ENCODE results near the gene RPGRIP1L. TPM values are rescaled to one million over a fixed set of nuclear protein-coding genes. Genes with fewer than 3 reads are reported as not detected.

RPGRIP1L gene
- polyA plus RNA-seq, 1 donor (not counting 4 experiments of a cell fraction or from before 2014, with no cell fraction given), result 11.6 TPM

DNA sequence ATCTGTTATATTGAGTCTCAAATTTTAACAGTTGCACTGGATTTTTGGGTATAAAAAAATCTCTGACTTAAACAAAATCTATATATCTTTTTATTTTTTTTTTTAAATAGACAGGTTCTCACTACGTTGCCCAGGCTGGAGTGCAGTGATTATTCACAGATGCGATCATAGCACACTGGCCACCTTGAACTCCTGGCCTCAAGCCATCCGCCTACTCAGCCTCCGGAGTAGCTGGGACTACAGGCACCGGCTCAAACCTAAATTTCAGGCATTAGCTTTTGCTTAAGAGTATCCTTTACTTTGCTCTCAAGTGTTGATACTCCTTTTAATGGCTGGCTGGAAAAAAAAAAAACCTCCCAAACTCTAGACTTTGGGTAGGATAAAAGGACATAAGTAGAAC, 61.6 kb downstream of the RPGRIP1L start:
- H4K20me1 ChIP-seq (ENCODE audit: control insufficient read depth, extremely low read depth, insufficient read depth, low read length), result no peaks in the 10 kb centered on the region
- H3K4me2 ChIP-seq (ENCODE audit: control insufficient read depth, extremely low read depth, insufficient read depth, low read depth, low read length), result no peak overlapping the region
- no peaks in the 10 kb centered on the region for H3K9me1 ChIP-seq (ENCODE audit: control insufficient read depth, extremely low read depth, insufficient read depth, low read length)
- FAIRE-seq (no peak), DNase-seq (ENCODE audit: low read depth, low spot score) (no peak)
- no peaks in the 10 kb centered on the region for H3K4me1 ChIP-seq (ENCODE audit: control insufficient read depth, extremely low read depth, insufficient read depth, low read length)
- no peaks in the 10 kb centered on the region for H3K36me3 ChIP-seq (ENCODE audit: control insufficient read depth in 2 of 2, extremely low read depth in 1 of 2, insufficient read depth in 2 of 2, low read length in 2 of 2)
- TF ChIP-seq, protein P1, sequence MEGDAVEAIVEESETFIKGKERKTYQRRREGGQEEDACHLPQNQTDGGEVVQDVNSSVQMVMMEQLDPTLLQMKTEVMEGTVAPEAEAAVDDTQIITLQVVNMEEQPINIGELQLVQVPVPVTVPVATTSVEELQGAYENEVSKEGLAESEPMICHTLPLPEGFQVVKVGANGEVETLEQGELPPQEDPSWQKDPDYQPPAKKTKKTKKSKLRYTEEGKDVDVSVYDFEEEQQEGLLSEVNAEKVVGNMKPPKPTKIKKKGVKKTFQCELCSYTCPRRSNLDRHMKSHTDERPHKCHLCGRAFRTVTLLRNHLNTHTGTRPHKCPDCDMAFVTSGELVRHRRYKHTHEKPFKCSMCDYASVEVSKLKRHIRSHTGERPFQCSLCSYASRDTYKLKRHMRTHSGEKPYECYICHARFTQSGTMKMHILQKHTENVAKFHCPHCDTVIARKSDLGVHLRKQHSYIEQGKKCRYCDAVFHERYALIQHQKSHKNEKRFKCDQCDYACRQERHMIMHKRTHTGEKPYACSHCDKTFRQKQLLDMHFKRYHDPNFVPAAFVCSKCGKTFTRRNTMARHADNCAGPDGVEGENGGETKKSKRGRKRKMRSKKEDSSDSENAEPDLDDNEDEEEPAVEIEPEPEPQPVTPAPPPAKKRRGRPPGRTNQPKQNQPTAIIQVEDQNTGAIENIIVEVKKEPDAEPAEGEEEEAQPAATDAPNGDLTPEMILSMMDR (optimal IDR thresholded peaks at IDR 0.05 in 1 of 3, IDR thresholded peaks at IDR 0.05 in 1 of 3, conservative IDR thresholded peaks at IDR 0.05 in 1 of 3; ENCODE audit: extremely low read depth in 1 of 3, insufficient read depth in 2 of 3, low read length in 3 of 3), result no peak
- TF ChIP-seq EZH2 (IDR thresholded peaks at IDR 0.05; ENCODE audit: low read length), result no peak
- H3K79me2 ChIP-seq (ENCODE audit: control insufficient read depth, insufficient read depth, low read length), result no peaks in the 10 kb centered on the region
- H3K9ac ChIP-seq (ENCODE audit: control insufficient read depth, extremely low read depth, insufficient read depth, low read length), result no peak overlapping the region
- no peaks in the 10 kb centered on the region for H3K9me3 ChIP-seq (ENCODE audit: control insufficient read depth, low read depth, low read length)
- no peak overlapping the region for H3K4me3 ChIP-seq (ENCODE audit: control insufficient read depth in 2 of 3, extremely low read depth in 1 of 3, insufficient read depth in 2 of 3, low read depth in 1 of 3, low read length in 3 of 3)
- no peak overlapping the region for H3K27ac ChIP-seq (ENCODE audit: control insufficient read depth, insufficient read depth, low read length)
- no peaks in the 10 kb centered on the region for H3K27me3 ChIP-seq (ENCODE audit: control insufficient read depth, extremely low read depth, insufficient read depth, low read length)
- dilution Hi-C loops (cut with MboI; ENCODE audit: extremely low pct_ligation_motif_present, low sequenced_read_pairs), result no loop called here
- H2AFZ ChIP-seq (ENCODE audit: control insufficient read depth, low read length), result no peak overlapping the region

DNA sequence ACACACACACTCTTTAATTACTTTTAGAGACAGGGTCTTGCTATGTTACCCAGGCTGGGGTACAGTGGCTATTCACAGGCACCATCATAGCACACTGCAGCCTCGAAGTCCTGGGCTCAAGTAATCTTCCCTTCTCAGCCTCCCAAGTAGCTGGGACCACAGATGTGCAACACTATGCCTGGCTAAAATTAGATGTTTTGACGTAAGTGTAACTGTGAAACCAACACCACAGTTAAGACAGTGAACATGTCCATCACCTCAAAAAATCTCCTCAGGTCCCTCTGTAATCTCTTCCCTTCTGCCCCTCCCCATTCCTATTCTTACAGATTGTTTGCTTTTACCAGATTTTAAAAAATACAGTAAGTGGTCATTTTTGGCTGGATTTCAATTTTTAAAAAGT, 66.7 kb downstream of the RPGRIP1L start:
- H4K20me1 ChIP-seq (ENCODE audit: control insufficient read depth, extremely low read depth, insufficient read depth, low read length), result no peaks in the 10 kb centered on the region
- H3K9ac ChIP-seq (ENCODE audit: control insufficient read depth, extremely low read depth, insufficient read depth, low read length), result no peak overlapping the region
- no peak for TF ChIP-seq EZH2 (IDR thresholded peaks at IDR 0.05; ENCODE audit: low read length)
- TF ChIP-seq, protein P1 (optimal IDR thresholded peaks at IDR 0.05 in 1 of 3, IDR thresholded peaks at IDR 0.05 in 1 of 3, conservative IDR thresholded peaks at IDR 0.05 in 1 of 3; ENCODE audit: extremely low read depth in 1 of 3, insufficient read depth in 2 of 3, low read length in 3 of 3), result no peak
- H3K36me3 ChIP-seq (ENCODE audit: control insufficient read depth in 2 of 2, extremely low read depth in 1 of 2, insufficient read depth in 2 of 2, low read length in 2 of 2), result no peaks in the 10 kb centered on the region
- no peaks in the 10 kb centered on the region for H3K27me3 ChIP-seq (ENCODE audit: control insufficient read depth, extremely low read depth, insufficient read depth, low read length)
- no peak overlapping the region for H3K4me2 ChIP-seq (ENCODE audit: control insufficient read depth, extremely low read depth, insufficient read depth, low read depth, low read length)
- FAIRE-seq, result no peak
- DNase-seq (ENCODE audit: low read depth, low spot score), result no peak
- H3K4me3 ChIP-seq (ENCODE audit: control insufficient read depth in 2 of 3, extremely low read depth in 1 of 3, insufficient read depth in 2 of 3, low read depth in 1 of 3, low read length in 3 of 3), result no peak overlapping the region
- dilution Hi-C loops (cut with MboI; ENCODE audit: extremely low pct_ligation_motif_present, low sequenced_read_pairs), result no loop called here
- no peak overlapping the region for H2AFZ ChIP-seq (ENCODE audit: control insufficient read depth, low read length)
- no peaks in the 10 kb centered on the region for H3K4me1 ChIP-seq (ENCODE audit: control insufficient read depth, extremely low read depth, insufficient read depth, low read length)
- H3K9me1 ChIP-seq (ENCODE audit: control insufficient read depth, extremely low read depth, insufficient read depth, low read length), result no peaks in the 10 kb centered on the region
- H3K27ac ChIP-seq (ENCODE audit: control insufficient read depth, insufficient read depth, low read length), result no peak overlapping the region
- H3K79me2 ChIP-seq (ENCODE audit: control insufficient read depth, insufficient read depth, low read length), result no peaks in the 10 kb centered on the region
- no peaks in the 10 kb centered on the region for H3K9me3 ChIP-seq (ENCODE audit: control insufficient read depth, low read depth, low read length)

Data from keratinocyte (primary cell).